Stimulated activated CD4-positive, alpha-beta T cell treated with anti-CD3 and anti-CD28 coated beads, Interleukin-4, amount 100 ng/mL, for 4 hours (primary cell): ENCODE measurements around the gene CLECL1.
"Not testable (repeated sequence)": the region's sequence is repeated elsewhere in the genome, so short reads cannot be mapped to it uniquely, and the experiment has no call there.

Experiments
- DNase-seq, 2 experiments: peaks; one replicate each; pipeline ENCODE4 v3.0.0-alpha.2; 2020

Gene CLECL1

DNA sequence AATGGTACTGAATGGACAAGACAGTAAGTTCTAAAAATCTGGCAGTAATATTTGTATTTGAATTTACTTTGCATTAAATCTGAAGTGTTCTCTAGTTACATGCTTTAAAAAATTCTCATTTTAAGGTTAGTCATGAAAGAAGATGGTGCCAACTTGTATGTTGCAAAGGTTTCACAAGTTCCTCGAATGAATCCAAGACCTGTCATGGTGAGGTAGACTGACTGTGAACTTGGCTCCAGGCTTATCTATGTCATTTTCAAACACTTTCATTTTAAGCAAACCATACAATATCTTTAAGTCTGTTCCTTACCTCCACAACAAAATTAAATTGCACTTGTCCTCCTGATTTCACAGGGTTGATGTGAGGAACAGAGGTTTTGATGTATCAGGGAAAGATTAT is 40.0 kb downstream of the CLECL1 start:
- no peak for DNase-seq

DNA sequence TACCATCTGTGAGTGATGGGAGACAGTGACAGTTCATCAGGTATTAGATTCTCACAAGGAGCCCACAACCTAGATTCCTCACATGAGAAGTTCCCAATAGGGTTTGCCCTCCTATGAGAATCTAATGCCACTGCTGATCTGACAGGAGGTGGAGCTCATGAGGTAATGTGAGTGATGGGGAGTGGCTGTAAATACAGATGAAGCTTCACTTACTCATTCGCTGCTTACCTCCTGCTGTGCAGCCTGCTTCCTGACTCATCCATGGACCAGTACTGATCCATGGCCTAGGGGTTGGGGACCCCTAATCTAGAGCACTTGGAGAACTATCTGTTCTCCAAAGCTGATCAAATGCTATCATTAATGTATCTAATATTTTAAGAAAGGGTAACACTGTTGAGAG is 45.7 kb downstream of the CLECL1 start:
- no peak for DNase-seq

DNA sequence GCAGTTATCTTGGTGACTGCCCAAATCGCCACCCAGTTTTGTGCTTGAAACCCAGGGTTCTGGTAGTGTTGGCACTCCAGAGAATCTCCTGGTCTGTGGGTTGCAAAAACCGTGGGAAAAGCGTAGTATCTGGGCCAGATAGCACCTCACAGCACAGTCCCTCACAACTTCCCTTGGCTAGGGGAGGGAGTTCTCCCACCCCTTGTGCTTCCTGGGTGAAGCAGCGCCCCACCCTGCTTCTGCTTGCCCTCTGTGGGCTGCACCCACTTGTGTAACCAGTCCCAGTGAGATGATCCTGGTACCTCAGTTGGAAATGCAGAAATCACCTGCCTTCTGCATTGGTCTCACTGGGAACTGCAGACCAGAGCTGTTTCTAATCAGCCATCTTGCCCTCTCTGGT is 47.0 kb downstream of the CLECL1 start:
- no peak for DNase-seq

DNA sequence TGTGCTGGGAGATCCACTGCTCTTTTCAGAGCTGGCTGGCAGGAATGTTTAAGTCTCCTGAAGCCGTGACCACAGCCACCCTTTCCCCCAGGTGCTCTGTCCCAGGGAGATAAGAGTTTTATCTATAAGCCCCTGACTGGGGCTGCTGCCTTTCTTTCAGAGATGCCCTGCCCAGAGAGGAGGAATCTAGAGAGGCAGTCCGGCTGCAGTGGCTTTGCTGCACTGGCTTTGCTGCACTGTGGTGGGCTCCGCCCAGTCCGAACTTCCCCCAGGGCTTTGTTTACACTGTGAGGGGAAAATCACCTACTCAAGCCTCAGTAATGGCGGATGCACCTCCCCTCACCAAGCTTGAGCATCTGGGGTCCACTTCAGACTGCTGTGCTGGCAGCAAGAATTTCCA is 47.5 kb downstream of the CLECL1 start:
- DNase-seq: not testable (repeated sequence)

DNA sequence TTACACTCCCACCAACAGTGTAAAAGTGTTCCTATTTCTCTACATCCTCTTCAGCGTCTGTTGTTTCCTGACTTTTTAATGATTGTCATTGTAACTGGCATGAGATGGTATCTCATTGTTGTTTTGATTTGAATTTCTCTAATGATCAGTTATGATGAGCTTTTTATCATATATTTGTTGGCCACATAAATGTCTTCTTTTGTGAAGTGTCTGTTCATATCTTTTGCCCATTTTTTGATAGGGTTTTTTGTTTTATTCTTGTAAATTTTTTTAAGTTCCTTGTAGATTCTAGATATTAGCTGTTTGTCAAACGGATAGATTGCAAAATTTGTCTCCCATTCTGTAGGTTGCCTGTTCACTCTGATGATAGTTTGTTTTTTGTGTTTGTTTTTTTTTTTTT is 49.9 kb downstream of the CLECL1 start:
- not testable (repeated sequence) for DNase-seq

DNA sequence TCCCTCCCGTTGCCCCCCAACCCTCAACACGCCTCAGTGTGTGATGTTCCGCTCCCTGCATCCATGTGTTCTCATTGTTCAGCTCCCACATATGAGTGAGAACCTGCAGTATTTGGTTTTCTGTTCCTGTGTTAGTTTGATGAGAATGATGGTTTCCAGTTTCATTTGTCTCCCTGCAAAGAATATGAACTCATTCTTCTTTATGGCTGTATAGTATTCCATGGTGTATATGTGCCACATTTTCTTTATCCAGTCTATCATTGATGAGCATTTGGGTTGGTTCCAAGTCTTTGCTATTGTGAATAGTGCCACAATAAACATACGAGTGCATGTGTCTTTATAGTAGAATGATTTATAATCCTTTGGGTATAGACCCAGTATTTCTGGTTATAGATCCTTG is 50.4 kb downstream of the CLECL1 start:
- DNase-seq: not testable (repeated sequence)

DNA sequence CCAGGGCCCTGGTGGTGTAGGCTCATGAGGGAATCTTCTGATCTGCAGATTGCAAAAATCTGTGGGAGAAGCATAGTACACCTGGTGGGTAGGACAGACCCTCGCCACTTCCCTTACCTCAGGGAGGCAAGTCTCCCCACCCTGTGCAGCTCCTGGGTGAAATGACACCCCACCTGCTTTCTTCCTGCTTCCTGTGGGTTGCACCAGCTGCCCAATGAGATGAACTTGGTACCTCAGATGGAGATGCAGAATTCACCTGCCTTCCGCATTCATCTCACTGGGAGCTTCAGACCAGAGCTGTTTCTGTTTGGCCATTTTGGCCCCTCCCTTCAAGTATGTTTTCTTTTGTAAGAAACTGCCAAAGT is 58.7 kb downstream of the CLECL1 start:
- no peak for DNase-seq

DNA sequence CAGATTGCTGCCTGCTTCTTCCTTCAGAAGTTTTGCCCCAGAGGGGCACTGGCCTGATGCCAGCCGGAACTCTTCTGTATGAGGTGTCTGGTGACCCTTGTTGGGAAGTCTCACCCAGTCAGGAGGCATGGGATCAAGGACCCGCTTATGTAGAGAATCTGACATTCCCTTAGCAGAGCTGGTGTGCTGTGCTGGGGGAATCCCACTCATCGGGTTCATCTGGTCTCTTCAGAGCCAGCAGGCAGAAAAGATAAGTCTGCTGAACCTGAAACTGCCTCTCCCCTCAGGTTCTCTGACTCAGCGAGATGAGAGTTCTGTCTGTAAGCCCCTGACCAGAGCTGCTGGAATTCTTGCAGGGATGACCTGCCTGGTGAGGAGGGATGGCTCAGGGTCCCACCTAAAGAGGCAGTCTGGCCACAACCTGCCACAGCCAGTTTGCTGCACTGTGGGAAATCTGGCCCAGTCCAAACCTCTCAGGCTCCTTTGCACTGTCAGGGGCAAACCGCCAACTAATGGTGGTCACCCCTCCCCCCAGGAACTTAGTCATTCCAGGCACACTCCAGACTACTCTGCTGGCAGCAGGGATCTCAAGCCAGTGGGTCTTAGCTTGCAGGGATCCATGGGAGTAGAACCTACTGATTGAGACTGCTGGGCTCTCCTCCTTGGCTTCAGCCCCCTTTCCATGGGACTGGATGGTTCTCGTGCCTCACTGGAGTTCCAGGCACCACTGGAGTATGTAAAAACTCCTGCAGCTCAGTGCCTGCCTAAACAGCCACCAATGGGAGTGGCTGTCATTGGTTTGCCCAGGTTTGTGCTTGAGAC is 59.3 kb downstream of the CLECL1 start:
- DNase-seq: peak; percentile 42 to 46
